NOMO-1 treated with DMSO at 0.1 percent for 48 hours (cell line): Measurements from ENCODE around the gene NBEA.
A peak's percentile ranks its signal among the peaks of the same experiment; 100 is the strongest.
"Not testable (repeated sequence)": the region's sequence is repeated elsewhere in the genome, so short reads cannot be mapped to it uniquely, and the experiment has no call there.

Source experiments
- DNase-seq: peaks from one replicate; lab custom pipeline; 2025; ENCODE audit not compliant: unreplicated experiment; lab: John Stamatoyannopoulos, UW

NBEA gene

DNA sequence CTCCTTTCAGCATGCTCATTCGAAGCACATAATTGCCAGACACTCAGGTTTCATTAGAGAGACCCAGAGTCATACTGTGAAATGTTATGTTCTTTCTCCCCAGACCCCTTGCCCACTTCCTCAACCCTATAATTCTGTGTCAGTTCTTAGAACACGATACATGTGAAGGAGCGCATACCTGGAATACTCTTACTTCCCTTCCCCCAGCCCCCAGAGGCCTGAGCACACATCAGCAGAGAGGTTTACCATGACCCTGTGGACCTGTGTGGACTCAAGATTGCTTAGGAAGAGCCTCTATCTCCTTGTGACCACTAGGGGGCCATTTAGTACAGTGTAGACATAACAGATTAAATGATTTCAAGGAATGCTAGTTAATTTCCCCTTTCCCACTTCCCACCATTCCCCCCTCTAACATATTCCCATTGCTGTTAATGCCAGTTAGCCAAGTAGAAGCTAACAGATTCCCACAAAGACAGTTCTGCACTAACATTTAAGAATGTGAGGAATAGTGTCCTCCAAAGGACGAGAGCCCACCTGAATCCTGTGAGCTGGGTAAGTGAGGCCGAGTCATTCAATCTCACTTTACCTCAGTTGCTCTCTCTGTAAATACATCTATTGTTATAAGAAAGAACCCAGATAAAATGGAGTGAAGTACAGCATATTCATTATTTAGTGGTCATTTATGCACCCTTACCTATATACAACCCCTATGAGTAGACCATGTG, 688.6 kb downstream of the NBEA start:
- DNase-seq, result peak; percentile 9

DNA sequence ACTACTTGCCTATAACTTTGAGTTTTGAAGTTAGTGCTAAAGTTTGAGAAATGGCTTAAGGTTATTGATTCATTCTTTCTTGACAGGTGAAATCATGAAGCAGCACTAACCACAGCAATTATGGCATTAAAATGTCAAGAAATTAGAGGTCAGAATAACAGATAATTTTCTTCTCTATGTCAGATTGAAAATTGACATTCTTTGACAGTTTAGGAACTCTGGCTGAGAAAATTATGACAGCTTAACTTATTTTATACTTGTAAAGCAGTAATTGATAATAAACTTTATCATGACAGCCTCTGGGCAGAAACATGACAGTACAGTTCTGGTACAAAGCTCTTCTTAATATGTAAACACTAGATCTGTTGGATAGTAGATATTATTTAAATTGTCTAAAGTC, 689.6 kb downstream of the NBEA start:
- DNase-seq, result no peak

DNA sequence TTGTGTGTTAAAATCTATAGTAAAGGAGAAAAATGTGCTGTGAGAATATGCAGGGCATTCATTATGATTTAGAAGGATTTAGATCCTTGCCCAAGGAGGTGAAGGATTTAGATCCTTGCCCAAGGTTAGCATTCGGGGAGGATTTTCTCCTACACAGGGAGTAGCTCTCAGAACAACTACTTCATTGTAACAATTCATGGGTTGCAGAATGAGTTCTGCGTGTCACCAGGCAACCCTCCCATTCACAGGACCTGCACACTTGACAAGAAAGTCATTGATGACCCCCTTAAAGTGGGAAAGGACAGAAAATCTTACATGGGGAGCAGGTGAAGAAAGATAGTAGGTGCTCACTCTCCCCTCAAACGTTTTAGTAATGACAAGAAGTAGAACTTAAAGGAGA, 701.6 kb downstream of the NBEA start:
- no peak for DNase-seq

DNA sequence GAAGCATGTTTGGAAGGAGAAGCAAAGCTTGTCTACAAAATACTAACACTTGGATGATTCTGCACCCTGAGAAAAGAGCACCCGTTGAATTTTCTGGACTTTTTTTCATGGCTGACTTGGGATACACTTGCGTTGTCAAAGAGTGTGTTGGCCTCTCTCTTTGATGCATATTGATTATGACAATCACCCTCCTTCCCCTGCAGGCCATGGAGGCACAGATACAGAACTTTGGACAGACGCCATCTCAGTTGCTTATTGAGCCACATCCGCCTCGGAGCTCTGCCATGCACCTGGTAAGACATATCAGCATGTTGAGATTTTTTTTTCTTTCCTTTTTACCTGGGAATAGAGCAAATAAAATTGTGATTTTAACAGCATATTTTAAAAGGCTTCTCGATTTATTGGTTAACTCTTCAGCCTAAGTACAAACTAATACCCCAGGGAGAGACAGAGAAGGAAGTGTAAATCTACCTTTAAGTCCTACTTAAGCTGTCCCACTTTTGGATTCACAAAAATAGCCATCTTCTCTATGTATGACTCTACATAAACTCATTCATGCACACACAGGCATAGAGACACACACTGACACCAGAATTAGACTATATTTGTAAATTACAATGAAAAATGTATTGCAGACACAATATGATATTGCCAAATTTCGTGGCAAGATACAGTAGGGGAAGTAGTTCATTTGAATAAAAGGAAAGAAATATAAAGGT, 704.1 kb downstream of the NBEA start:
- no peak for DNase-seq

DNA sequence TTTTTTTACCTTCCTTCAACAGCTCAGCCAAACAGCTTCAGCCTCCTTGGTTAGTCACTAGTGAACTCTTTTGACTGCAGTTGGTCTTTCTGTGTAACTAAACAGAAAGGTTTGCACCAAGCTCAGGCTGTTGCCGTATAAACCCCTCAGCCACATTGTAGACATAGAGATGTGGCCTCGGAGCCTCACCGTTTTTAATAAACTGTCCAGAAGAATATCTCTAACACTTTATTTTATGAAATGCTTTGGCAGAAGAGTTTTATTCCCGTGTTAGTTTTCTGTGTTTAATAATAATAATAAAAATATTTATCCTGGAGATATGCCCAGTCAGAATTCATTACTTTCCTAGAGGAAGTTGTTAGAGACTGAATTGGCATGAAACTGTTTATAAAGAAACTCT, 706.1 kb downstream of the NBEA start:
- no peak for DNase-seq

DNA sequence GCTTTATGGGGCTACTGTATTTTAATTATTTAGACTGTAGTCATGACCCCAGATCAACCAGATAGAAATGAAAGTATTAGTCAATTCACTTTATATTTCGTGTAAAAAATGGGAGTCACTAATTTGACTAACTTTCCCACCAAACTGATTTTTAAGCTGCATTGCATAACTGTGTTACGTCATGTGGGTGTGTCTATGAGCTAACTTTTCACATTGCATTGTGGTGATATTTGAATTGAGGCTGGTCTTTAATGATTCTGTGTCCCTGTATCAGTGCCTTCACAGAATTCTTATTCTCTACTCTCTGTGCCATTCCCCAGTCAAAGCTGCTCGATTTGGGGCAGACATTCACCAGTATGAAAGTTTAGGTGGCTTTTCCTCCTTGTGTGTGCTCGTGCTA, 707.1 kb downstream of the NBEA start:
- no peak for DNase-seq

DNA sequence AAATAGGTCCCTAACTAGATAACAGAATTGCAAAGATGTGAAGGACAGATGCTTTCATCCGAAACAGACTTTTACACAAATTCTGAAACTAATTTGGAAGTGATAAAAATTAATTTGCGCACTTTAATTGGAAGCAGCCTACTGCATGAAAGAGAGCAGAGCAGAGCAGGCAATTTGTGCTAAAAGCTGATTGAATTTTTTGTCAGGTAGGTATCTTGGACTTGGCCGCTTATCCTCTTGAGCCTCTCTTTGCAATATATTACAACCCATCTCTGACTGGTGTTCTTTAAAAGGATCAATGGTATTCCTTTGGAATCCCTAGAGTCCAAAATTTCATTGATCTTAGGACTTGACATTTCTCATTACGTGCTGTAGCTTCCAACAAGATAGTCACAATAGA, 717.7 kb downstream of the NBEA start:
- no peak for DNase-seq

DNA sequence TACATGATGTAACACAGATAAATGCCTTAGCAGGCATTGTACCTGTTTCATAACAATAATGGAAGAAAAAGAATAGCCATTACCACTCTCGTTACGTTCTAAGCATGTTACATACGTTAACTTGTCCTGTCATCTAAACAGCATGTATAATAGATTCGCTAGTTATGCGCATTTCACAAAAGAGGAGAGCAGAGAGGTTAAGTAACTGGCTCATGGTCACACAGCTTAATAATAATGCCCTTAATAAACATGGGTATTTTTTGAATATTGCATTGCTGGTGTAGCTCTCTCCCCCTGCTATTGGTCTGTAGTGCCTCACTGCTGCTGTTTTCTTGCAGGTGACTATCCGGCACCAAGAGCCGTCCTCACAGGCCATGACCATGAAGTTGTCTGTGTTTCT, 722.7 kb downstream of the NBEA start:
- no peak for DNase-seq

DNA sequence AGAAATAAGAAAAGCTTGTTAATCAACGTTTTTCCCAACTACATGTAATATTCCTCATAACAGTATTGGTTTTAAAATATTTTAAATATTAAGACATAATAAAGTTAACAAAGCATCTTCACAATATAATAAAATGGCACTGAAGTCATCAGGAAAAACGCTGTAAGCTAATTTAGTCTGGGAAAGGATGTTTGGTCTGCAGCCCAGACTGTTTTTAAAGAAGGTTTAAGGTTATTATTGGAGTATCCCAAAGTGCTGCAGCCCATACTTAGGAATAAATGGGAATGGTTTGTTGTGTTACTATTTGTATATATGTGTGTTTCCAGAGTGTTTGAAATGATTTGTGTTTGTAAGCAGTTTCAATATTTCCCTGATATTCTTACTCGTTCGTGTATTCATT, 727.3 kb downstream of the NBEA start:
- no peak for DNase-seq

DNA sequence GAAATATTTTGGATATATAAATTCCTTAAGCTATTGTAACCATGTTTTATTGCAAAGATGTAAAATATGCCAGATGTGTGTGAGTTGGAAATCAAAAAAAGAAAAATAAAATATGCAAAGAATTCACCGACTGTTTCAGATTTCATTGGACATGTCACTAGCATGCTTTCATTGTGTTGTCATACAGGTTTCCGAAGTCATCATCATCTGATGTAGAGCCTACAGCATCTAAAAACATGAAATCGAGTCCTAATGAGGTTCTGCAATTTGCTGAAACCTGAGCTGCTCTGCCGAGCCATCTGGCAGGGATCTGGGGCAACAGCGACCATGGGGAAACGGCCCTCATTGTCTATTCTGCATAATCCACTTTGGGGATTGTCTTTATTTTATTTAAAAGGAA, 730.5 kb downstream of the NBEA start:
- DNase-seq, result no peak

DNA sequence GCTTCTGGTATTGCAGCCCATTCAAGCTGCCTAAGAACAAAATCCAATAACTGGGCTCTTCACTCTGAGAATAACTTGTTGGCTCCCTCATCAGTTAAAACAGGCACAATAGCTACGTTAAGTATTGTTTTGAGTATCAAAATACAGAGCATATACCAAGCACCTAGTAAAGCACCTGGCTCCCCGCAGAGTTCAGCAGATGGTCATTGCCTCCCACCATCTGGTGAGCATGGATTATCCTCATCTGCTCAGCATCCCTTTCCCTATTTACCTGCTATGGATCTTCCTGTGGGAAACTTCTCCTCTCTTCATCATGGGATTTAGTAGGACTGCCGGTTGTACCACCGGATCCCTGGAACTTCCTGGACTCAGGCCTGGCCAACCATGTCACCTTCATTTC, 733.6 kb downstream of the NBEA start:
- no peak for DNase-seq

DNA sequence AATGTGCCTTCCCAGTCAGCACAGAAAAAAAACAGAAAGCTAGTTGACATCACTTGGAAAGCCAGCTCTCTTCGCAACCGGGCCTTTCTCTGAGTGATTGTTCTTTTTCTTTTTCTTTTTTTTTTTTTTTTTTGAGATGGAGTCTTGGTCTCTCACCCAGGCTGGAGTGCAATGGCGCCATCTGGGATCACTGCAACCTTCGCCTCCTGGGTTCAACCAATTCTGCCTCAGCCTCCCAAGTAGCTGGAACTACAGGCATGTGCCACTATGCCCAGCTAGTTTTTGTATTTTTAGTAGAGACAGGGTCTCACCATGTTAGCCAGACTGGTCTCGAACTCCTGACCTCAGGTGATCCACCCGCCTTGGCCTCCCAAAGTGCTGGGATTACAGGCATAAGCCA, 735.8 kb downstream of the NBEA start:
- not testable (repeated sequence) for DNase-seq

DNA sequence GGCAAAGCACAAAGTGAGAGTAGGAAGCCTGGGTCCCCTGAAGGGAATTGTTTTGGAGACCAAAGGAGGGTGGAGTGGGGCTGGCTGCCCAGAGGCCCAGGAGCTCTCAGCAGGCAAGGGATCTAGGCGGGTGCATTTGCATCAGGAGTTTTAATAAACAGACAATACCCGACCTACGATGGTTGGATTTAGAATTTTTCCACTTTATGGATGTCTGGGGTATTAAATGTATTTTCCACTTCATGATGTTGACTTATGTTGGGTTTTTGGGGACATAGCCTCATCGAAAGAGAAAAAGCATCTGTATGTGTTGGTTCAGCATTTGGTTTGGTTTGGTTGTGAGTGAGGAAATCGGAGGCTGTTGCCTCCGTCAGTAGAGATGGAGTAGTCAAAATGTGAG, 739.6 kb downstream of the NBEA start:
- DNase-seq, result no peak

DNA sequence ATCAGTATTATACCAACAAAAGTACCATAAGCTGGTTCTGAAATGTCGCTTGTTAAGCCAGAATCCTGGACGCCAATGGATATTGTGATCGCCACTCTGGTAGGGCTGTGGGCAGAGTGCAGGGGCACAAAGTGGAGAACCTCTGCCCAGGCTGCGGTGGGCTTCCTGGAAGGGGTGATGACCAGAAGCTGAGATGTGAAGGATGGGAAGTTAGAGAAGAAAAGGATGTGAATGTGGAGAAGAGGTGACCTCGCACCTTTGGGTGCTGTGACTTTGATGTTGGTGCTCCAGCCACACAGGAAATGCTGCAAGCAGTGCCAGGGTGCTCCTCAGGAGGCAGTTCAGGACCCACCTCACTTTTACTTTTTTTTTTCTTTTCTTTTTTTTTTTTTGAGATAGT, 742.4 kb downstream of the NBEA start:
- no peak for DNase-seq

DNA sequence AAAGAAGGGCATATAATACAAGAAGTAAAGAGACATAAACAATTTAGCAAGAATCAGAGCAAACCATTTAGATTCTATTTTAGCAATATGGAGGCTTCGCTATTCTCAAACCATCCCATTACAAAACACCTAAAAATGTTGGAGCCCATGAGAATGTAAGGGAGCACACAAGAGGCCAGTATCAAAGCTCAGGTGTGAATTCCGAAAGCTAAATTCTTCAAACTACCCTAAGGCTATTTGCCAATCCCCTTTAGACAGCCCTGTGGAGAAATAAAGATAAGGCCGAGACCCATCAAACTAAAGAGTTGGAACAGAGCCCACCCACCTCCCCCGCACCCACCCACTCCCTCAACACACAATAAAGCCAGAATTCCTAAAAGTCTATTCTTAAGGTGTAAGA, 745.3 kb downstream of the NBEA start:
- no peak for DNase-seq

DNA sequence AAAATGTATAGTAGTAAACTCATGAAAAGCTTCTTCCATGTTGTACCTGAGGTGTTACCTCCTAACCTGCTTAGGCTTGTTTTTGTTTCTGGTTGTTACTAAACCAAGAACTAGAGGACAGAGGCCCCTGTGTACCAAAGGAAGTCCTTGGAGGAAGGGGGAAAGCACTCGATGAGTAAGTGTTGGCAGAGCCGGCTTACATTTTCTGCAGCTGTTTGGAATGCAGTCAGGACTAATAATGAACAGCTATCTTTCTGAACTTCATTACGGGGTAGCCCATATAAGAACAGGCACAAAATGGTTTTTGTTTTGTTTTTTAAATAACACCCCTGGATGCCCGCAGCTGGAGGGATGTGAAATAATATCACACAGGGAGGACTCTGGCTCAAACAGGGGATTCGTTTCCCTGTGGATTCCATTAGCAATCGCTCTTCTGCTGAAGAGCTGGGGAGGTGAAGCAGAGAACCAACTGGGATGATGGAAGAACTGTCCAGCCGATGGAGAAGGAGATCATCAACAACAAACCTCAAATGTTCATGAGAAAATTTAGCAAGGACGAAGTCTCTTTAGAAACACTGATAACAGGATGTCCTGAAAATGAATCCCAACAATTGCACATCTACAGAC, 748.6 kb downstream of the NBEA start:
- DNase-seq, result no peak

DNA sequence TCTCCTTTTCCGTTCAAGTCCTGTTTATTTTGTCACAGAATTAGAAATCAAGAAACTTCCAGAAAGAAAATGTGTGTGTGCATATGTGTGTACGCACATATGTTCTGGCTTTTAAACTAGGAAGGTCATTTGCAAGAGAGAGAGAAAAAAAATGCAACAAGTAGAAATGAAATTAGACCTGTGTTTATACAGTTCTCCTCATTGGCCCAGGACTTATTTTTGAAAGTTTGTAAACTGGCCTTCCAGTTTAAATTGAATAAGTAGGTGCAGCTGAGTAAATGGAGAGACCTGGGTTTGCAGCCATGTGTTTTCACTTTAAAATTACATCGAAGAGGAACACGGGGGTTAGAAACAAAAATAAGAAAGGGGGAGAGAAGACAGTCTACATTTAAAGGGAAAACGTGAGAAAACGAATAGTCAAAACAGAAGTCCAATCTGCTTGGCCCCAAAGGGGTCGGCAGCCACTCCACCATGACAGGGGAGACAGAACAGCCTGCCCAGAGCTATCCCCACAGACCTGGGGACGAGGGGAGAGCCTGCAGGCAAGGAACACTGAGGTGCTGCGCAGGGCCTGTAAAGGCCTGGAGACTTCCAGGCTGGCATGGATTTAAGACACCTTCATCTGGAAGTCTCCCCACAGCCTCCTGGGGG, 751.2 kb downstream of the NBEA start:
- no peak for DNase-seq

DNA sequence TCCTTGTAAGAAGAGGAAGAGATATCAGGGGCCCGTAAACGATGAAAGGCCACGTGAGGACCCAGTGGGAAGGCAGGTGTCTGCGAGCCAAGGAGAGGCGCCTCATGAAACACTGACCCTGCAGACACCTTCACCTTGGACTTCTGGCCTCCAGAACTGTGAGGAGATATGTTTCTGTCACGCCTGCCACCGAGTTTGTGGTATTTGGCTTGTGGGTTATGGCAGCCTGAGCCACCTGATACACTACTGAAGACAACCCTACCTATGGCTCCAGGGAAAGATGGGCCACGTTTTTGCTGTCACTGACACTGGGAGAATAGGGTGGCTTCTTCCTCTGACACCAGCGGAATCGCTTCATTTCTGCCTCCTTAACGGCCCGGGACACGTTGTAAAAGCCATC, 752.0 kb downstream of the NBEA start:
- DNase-seq, result no peak

DNA sequence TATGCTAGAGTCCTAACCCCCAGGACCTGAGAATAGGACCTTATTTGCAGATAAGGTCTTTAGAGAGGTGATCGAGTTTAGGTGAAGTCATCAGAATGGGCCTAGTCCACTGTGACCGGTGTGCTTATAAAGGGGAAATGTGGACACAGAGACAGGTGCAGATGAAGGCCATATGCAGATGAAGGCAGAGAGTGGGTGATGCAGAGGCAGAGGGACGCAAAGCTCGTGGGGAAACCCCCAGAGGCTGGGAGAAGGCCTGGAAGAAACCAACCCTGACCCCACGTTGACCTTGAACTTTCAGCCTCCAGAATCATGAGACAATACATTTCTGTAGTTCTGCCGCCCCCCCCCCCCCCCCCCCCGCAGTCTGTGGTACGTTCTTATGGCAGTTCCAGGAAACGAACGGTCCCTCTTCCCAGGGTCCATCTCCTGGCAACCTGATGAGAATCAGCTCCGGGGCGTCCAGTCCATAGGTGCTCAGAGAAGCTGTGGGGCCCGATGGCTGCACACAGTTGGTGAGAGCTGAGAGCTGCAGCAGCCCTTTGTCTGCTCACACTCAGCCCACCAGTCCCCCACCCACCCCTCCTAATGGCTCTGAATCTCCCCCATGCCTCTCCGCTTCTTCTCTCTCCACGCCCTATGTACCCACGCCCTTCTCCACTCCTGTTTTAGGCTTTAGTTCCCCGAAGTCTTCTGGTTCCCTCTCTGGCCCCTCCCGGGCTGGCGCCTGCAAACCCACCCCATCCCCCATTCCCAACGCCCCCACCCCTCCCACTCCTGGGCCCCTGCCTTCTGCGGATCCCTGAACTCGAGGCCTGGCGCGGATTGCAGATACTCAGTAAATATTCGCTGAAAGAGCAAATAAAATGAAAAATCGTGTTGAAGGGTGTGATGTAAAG, 752.7 kb downstream of the NBEA start:
- DNase-seq, result no peak

DNA sequence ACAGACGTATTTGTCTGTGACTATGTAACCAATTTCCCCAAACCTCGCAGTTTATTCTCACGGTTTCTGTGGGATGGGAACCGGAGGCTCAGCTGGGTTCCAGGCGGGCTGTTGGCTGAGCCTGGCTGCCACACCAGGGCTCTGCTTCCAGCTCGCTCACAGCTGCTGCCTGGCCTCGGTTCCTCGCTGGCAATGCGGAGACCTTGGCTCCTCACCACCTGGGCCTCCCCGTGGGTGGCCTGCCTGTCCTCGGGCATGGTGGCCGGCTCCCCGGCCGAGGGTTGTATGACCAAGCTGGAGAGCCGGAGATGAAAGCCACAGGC, 753.3 kb downstream of the NBEA start:
- DNase-seq, result no peak

DNA sequence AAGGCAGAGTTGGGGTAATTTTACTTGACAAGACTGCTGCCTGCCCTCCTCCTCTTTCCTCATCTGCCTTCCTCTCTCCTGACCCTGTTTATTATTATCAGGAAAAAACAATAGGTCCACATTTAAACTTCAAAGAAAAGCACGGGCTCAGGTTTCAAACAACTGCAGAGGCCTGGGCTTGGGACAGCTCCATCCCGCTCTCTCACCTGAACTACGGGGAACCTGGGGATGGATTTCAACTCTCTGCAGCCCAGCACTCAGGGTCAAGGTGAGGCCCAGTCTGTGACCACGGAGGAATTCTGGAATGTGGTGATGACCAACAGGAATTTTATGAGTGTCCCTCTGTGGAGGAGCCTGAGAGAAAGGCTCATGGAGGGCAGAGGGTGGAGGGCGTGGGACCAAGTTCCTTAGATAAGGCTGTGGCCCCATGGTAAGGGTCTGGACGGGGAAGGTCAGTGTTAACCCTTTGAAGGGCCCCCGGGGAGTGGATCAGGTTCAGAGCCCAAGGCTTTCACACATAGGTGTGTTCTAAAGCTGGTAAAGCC, 755.2 kb downstream of the NBEA start:
- no peak for DNase-seq
